Measurements from ENCODE around the gene RPP30. TPM values are rescaled to one million over a fixed set of nuclear protein-coding genes. Genes with fewer than 3 reads are reported as not detected.

The RPP30 gene
- total RNA-seq, 1 experiment from 2014 or later, result 23.3 TPM

DNA sequence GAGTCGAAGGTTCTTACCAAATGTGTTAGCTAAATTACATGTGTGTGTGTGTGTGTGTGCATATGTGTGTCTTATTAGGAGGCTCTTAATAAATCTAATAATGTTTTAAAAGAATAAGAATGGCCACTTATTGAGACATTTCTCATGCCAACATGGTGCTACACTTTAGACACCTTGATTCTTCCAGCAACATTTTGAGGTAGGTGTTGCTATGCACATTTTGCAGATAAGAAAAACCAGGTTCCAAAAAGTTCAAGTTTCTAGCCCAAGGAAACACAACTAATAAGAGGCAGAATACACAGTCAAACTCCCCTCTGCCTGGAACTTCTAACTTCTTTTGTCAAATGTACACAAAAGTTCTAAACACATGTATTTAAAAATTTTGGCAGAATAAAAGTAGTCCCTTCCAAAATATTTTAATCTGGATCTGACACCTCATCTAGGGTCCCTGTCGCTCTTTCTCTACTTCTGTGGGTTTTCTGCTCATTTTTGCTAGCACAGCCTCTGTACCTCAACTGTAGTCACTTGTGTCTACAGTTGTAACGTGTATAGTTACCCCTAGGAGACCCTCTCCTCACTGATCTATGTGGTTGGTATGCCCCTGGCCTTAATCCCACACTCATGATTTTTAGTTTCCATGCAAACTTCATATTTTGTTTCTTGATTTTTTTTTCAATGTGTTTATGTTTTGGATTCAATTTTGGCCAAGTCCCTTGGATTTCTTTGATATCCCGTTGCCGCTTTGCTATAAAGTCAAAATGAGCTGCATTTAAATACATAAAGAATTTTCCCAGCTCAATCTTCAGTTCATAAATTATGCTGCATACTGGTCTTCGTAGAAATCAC is 44.8 kb downstream of the RPP30 start:
- Histone ChIP-seq H3K9ac (ENCODE audit: low read length) (no peak overlapping the region), H3K4me2 (ENCODE audit: low read depth, low read length, poor library complexity, severe bottlenecking) (no peak overlapping the region), H3K4me1 (ENCODE audit: low read length) (no peaks in the 10 kb centered on the region), H3K27ac (ENCODE audit: low read length) (no peak overlapping the region), H3K79me2 (ENCODE audit: low read length) (no peaks in the 10 kb centered on the region), H3K4me3 (ENCODE audit: low read length) (no peak overlapping the region), H3K27me3 (ENCODE audit: low read length) (no peaks in the 10 kb centered on the region), H3K36me3 (ENCODE audit: insufficient read depth, low read length) (no peaks in the 10 kb centered on the region), H2AFZ (ENCODE audit: low read length) (no peak overlapping the region), H4K20me1 (ENCODE audit: insufficient read depth, low read depth, low read length) (no peaks in the 10 kb centered on the region), H3K9me3 (ENCODE audit: low read length) (no peaks in the 10 kb centered on the region), H3K9me2 (replicated peaks; ENCODE audit: insufficient read depth, low read length) (no peaks in the 10 kb centered on the region)
- no peak for DNase-seq

GRCh38 chr10:90917238-90917967 is 45.6 kb downstream of the RPP30 start:
- Histone ChIP-seq H3K27ac (ENCODE audit: low read length) (no peak overlapping the region), H3K36me3 (ENCODE audit: insufficient read depth, low read length) (no peaks in the 10 kb centered on the region), H2AFZ (ENCODE audit: low read length) (no peak overlapping the region), H3K4me1 (ENCODE audit: low read length) (no peaks in the 10 kb centered on the region), H3K4me3 (ENCODE audit: low read length) (no peak overlapping the region), H3K27me3 (ENCODE audit: low read length) (no peaks in the 10 kb centered on the region), H4K20me1 (ENCODE audit: insufficient read depth, low read depth, low read length) (no peaks in the 10 kb centered on the region), H3K9me3 (ENCODE audit: low read length) (no peaks in the 10 kb centered on the region), H3K9me2 (replicated peaks; ENCODE audit: insufficient read depth, low read length) (no peaks in the 10 kb centered on the region), H3K4me2 (ENCODE audit: low read depth, low read length, poor library complexity, severe bottlenecking) (no peak overlapping the region), H3K9ac (ENCODE audit: low read length) (no peak overlapping the region), H3K79me2 (ENCODE audit: low read length) (no peaks in the 10 kb centered on the region)
- DNase-seq, result no peak

DNA sequence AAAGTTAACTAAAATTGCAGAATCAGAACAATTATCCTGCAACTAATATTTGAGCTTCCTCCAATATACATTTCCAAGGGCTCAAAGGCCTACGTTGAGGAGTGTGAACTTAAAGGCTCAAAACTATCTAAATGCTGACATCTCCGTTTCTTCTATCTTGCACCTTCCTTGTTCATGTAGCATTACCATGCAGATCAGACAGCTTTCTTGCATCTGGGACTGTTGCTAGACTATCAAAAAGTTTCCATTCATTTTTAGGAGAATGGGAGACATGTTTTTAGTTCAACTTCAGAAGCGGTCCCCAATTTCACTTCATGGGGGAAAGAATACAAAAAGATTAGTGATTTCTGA is 46.2 kb downstream of the RPP30 start:
- Histone ChIP-seq H3K9me2 (replicated peaks; ENCODE audit: insufficient read depth, low read length) (no peaks in the 10 kb centered on the region), H3K9me3 (ENCODE audit: low read length) (no peaks in the 10 kb centered on the region), H3K4me2 (ENCODE audit: low read depth, low read length, poor library complexity, severe bottlenecking) (no peak overlapping the region), H3K79me2 (ENCODE audit: low read length) (no peaks in the 10 kb centered on the region), H3K27ac (ENCODE audit: low read length) (no peak overlapping the region), H3K9ac (ENCODE audit: low read length) (no peak overlapping the region), H3K4me1 (ENCODE audit: low read length) (no peaks in the 10 kb centered on the region), H4K20me1 (ENCODE audit: insufficient read depth, low read depth, low read length) (no peaks in the 10 kb centered on the region), H3K36me3 (ENCODE audit: insufficient read depth, low read length) (no peaks in the 10 kb centered on the region), H3K27me3 (ENCODE audit: low read length) (no peaks in the 10 kb centered on the region), H2AFZ (ENCODE audit: low read length) (no peak overlapping the region), H3K4me3 (ENCODE audit: low read length) (no peak overlapping the region)
- no peak for DNase-seq

DNA sequence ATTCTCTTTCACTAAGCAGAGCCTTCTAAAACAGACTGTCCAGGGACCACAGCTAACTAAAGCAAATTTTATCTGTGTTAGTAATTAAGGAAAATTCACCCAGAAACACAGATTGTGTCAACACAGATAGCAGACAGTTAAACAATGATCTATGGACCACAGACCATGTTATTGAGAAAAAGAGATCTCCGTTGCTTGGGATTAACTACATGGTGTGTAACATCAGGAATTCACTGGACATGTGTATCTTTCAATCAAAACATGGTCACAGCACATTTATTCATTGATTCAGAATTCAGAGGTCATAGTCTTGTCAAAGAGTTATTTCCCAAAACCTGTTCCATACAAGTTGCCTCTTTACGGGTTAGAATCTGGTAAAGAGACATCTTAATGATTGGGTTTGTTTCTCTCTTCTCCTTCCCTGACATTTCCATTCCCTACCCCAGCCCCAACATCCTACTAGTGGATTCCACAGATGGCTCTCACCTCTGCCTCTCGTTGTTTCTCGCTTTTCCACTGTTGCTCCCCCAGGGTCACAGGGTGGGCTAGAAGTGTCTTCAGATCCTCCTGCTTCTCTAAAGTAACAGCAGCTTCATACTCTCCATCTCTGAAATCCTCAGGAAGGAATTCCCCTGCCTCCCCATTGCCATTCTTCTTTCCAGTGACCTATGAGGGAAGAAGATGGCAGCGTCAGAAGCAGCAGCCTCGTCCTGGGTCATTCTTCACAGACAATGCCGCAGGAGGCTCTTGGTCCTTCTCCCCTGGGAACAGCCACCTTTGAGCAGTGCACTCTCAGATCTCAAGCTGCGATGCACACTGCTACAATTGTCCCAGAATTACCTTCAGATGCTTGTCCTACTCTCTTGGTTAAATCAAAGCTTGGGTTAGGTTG is 48.2 kb downstream of the RPP30 start:
- Histone ChIP-seq H3K4me3 (ENCODE audit: low read length) (no peak overlapping the region), H4K20me1 (ENCODE audit: insufficient read depth, low read depth, low read length) (no peaks in the 10 kb centered on the region), H2AFZ (ENCODE audit: low read length) (no peak overlapping the region), H3K9ac (ENCODE audit: low read length) (no peak overlapping the region), H3K27ac (ENCODE audit: low read length) (no peak overlapping the region), H3K4me1 (ENCODE audit: low read length) (no peaks in the 10 kb centered on the region), H3K79me2 (ENCODE audit: low read length) (no peaks in the 10 kb centered on the region), H3K27me3 (ENCODE audit: low read length) (no peaks in the 10 kb centered on the region), H3K36me3 (ENCODE audit: insufficient read depth, low read length) (no peaks in the 10 kb centered on the region), H3K9me2 (replicated peaks; ENCODE audit: insufficient read depth, low read length) (no peaks in the 10 kb centered on the region), H3K4me2 (ENCODE audit: low read depth, low read length, poor library complexity, severe bottlenecking) (no peak overlapping the region), H3K9me3 (ENCODE audit: low read length) (no peaks in the 10 kb centered on the region)
- no peak for DNase-seq

- Histone ChIP-seq H4K20me1 (ENCODE audit: insufficient read depth, low read depth, low read length) (no peaks in the 10 kb centered on the region), H3K9me2 (replicated peaks; ENCODE audit: insufficient read depth, low read length) (no peaks in the 10 kb centered on the region), H3K36me3 (ENCODE audit: insufficient read depth, low read length) (no peaks in the 10 kb centered on the region), H3K9ac (ENCODE audit: low read length) (no peak within 1 kb of the TSS), H2AFZ (ENCODE audit: low read length) (no peak within 1 kb of the TSS), H3K79me2 (ENCODE audit: low read length) (no peaks in the 10 kb centered on the region), H3K27ac (ENCODE audit: low read length) (no peak within 1 kb of the TSS), H3K4me1 (ENCODE audit: low read length) (no peaks in the 10 kb centered on the region), H3K4me3 (ENCODE audit: low read length) (no peak within 1 kb of the TSS), H3K4me2 (ENCODE audit: low read depth, low read length, poor library complexity, severe bottlenecking) (no peak within 1 kb of the TSS), H3K27me3 (ENCODE audit: low read length) (no peaks in the 10 kb centered on the region), H3K9me3 (ENCODE audit: low read length) (no peaks in the 10 kb centered on the region)
- no peak for DNase-seq
These were observed 49.4 kb downstream of the RPP30 start, which contains the start of gene ANKRD1 for GRCh38 chr10:90920986-90921666. ANKRD1 (minus strand) TSS chr10:90921087; CDS start chr10:90921027, 60 bp downstream.

- Histone ChIP-seq H3K4me1 (ENCODE audit: low read length) (no peaks in the 10 kb centered on the region), H3K27me3 (ENCODE audit: low read length) (no peaks in the 10 kb centered on the region), H3K9me3 (ENCODE audit: low read length) (no peaks in the 10 kb centered on the region), H3K9ac (ENCODE audit: low read length) (no peak overlapping the region), H3K4me3 (ENCODE audit: low read length) (no peak overlapping the region), H4K20me1 (ENCODE audit: insufficient read depth, low read depth, low read length) (no peaks in the 10 kb centered on the region), H3K79me2 (ENCODE audit: low read length) (no peaks in the 10 kb centered on the region), H3K27ac (ENCODE audit: low read length) (no peak overlapping the region), H3K4me2 (ENCODE audit: low read depth, low read length, poor library complexity, severe bottlenecking) (no peak overlapping the region), H3K36me3 (ENCODE audit: insufficient read depth, low read length) (no peaks in the 10 kb centered on the region), H2AFZ (ENCODE audit: low read length) (no peak overlapping the region), H3K9me2 (replicated peaks; ENCODE audit: insufficient read depth, low read length) (no peaks in the 10 kb centered on the region)
- no peak for DNase-seq
These were observed 50.1 kb downstream of the RPP30 start for GRCh38 chr10:90921906-90922305.

GRCh38 chr10:90923111-90923731 is 51.4 kb downstream of the RPP30 start:
- no peak overlapping the region for H3K9ac ChIP-seq (ENCODE audit: low read length)
- no peaks in the 10 kb centered on the region for H3K9me3 ChIP-seq (ENCODE audit: low read length)
- no peaks in the 10 kb centered on the region for H3K36me3 ChIP-seq (ENCODE audit: insufficient read depth, low read length)
- no peaks in the 10 kb centered on the region for H3K9me2 ChIP-seq (replicated peaks; ENCODE audit: insufficient read depth, low read length)
- DNase-seq, result no peak
- no peak overlapping the region for H3K27ac ChIP-seq (ENCODE audit: low read length)
- no peaks in the 10 kb centered on the region for H3K79me2 ChIP-seq (ENCODE audit: low read length)
- H3K4me2 ChIP-seq (ENCODE audit: low read depth, low read length, poor library complexity, severe bottlenecking), result no peak overlapping the region
- no peaks in the 10 kb centered on the region for H3K27me3 ChIP-seq (ENCODE audit: low read length)
- no peak overlapping the region for H2AFZ ChIP-seq (ENCODE audit: low read length)
- no peaks in the 10 kb centered on the region for H4K20me1 ChIP-seq (ENCODE audit: insufficient read depth, low read depth, low read length)
- H3K4me3 ChIP-seq (ENCODE audit: low read length), result no peak overlapping the region
- no peaks in the 10 kb centered on the region for H3K4me1 ChIP-seq (ENCODE audit: low read length)

All from Karpas-422 (cell line).